GM21515 (cell line): ENCODE measurements around the gene LAMC2.

ENCODE experiments used
- ATAC-seq: cut with Tn5 transposase; IDR thresholded peaks from one replicate; pipeline ENCODE4 v1.9.1; 2021; ENCODE audit not compliant: unreplicated experiment

LAMC2 gene

DNA sequence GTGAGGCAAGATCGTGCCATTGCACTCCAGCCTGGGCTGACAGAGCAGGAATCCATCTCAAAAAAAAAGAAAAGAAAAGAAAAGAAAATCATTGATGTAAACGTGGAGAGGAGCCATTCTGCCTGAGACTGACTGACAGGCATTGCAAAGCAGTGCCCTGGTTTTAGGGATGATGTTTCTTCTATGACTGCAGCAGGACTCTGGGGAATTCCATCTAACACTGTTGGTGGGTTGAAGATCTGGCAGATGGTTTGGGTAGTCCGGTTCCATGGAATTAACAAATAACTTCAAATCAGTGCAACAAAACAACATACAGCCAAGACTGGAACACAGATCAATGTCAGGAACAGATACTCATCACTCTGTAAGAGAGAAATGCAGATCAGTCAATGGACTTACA, 17.8 kb upstream of the LAMC2 start:
- no peak for ATAC-seq

- no peak for ATAC-seq
Observed at GRCh38 chr1:183173828-183174227, 12.2 kb upstream of the LAMC2 start.

DNA sequence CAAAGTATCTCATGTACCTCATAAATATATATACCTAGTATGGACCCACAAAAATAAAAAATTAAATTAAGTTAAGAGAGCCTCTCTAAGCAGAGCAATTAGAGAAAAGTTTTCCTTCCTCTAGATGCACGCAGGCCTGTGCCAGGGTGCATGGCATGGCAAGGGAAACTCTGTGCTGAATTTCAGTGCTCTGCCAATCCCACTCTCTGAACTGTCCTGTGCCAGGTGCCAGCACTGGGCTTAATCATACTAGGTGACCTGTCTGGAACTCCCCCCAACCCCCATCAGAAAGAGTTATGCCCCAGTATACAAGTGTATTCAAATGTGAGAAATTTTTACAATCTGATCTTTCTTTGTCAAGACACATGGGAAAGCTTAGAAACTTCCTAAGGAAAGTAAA, 10.4 kb upstream of the LAMC2 start:
- ATAC-seq = no peak

GRCh38 chr1:183178545-183178944, 7.5 kb upstream of the LAMC2 start:
- no peak for ATAC-seq

- ATAC-seq = no peak
Observed at GRCh38 chr1:183179033-183179432, 7.0 kb upstream of the LAMC2 start.

- no peak for ATAC-seq
Observed at GRCh38 chr1:183180218-183180617, 5.8 kb upstream of the LAMC2 start.

- ATAC-seq = no peak
Observed at GRCh38 chr1:183180634-183181056, 5.4 kb upstream of the LAMC2 start.

DNA sequence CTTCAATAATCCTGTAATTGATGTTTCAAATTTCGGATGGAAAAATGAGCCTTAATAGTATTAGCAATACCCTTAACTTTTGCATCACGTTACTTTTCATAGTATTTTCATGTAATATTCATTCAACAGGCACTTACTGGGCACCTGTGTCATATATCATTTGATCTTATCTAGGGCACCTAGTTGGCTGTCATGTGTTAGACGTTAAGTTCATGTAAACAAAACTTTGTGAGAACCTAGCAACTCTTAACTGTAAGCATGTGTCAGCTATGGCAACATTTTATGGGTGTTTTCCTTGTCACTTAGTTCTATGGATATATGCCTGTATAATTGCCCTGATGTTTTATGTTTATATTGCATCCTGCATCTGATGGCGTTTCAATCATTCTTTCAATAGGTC, 777 bp downstream of the LAMC2 start:
- no peak for ATAC-seq

- ATAC-seq = no peak
Observed at GRCh38 chr1:183188240-183188639, 2.2 kb downstream of the LAMC2 start.

GRCh38 chr1:183191833-183192232, 5.8 kb downstream of the LAMC2 start:
- no peak for ATAC-seq

DNA sequence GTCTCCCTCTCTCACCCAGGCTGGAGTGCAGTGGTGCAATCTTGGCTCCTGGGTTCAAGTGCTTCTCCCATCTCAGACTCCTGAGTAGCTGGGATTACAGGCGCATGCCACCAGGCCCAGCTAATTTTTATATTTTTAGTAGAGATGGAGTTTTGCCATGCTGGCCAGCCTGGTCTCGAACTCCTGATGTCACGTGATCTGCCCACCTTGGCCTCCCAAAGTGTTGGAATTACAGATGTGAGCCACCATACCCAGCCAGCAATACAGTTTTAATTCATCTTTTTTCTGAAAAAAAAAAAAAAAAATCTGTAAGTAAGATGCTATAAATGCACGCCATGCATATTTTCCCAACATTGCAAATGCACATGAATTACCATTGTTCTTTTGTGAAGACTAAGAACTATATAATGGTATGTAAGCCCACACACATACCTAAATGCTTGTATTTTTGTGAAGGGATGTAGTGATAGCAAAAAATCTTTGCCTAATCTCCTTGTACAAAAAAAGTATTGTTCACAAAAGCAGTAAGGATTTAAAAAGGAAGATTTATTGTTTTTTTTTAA, 8.0 kb downstream of the LAMC2 start:
- no peak for ATAC-seq

DNA sequence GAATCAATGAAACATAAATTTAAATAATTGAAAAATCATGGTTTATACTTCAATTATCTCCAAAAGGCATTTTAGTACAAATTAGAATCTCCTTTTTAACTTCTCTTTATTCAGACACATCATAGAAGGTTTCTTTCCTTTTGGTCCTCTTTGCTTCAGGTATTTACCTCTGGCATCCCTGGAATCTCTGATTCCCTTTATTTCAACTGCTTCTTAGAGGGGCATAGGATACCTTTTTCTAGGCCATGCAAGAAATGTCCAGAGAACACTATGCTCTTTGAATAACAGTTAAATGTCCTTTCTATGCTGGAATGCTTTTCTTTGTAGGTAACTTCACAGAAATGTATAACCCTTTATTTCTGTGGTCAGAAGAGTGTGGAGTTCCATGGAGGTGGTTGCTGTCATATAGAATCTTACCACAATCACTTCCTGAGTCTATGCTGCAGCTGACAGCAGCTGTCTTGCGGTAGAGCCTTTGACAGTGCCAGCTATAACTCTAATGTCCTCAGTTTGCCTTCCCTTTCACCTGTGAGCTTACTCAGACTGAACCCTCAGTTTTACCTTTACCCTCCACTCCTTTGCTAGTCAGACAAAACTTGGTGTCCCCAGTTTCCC, 8.6 kb downstream of the LAMC2 start:
- peak; percentile 95 for ATAC-seq

- ATAC-seq = peak; percentile 42
Observed at GRCh38 chr1:183195142-183195574, 9.1 kb downstream of the LAMC2 start.

DNA sequence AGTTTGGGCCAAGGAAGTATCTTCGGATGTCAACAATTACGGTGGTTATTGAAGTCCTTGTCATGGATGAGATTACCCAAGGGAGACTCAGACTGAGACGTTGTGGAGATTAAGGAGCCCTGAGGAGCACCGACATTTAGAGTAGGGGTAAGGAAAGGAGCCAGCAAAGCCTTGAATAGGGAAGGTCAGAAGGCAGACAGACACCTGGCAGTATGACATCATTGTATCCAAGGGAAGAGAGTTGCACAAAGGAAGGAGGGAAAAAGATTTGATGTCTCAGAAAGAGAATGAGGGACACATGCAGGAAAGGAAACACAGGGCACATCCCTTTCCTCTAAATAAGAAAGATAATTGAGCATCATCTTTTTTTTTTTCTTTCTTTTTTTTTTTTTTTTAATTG, 11.7 kb downstream of the LAMC2 start:
- ATAC-seq = no peak

DNA sequence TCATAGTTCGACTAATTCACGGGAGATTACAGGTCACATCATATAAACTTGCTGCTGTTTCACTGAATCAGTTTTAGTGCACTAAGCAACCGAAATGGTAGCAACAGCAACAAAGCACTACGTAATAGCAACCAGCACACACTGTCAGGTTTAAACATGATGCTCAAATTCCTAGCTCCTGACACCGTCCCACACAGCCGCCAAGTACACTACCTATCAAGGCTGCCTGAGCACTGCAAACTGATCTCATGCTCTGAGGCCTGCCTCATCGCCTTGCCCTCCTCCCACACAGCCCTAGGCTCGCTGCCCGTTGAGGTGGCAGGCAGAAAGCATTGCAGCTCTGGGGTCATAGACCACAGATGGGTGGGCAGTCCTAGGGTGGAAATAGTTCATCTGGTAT, 12.4 kb downstream of the LAMC2 start:
- no peak for ATAC-seq

DNA sequence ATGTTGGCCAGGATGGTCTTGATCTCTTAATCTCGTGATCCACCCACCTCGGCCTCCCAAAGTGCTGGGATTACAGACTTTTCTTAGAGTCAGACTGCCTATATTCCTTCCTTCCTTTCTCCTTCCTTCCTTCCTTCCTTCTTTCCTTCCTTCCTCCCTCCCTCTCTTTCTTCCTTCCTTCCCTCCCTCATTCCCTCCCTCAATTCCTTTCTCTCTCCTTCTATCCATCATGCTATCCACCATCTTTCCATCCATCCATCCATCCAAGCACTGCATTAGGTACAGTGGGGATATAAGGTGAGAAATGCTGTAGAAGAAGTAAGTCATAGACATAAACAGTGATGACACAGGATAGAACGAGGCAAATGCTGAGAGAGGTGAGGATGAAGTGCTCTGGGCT, 13.2 kb downstream of the LAMC2 start:
- ATAC-seq = no peak

GRCh38 chr1:183200451-183200850, 14.4 kb downstream of the LAMC2 start:
- no peak for ATAC-seq

DNA sequence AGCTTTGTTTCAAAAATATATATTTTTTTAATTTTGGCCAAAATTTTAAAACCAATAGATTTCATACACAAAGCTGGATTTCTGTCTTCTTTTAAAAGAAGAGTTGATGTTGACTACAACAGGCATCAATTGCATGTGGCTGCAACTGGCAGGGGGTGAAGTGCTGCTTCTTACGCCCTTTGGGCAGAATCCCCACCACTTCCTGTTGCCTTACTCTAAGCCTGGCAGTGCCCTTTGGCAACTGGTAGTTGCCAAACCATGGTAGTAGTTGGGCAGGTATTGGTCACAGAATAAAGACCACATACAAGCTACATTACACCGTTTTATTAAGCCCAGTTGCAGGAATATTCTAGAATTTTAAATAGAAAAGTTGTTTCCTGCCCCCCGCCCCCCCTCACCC, 17.0 kb downstream of the LAMC2 start:
- no peak for ATAC-seq

- no peak for ATAC-seq
Observed at GRCh38 chr1:183205196-183205781, 19.2 kb downstream of the LAMC2 start.

- ATAC-seq = no peak
Observed at GRCh38 chr1:183206538-183207122, 20.6 kb downstream of the LAMC2 start.

- no peak for ATAC-seq
Observed at GRCh38 chr1:183209533-183210158, 23.6 kb downstream of the LAMC2 start.

GRCh38 chr1:183210681-183211080, 24.6 kb downstream of the LAMC2 start:
- no peak for ATAC-seq
